Left colon (tissue), 2 donors: ENCODE results near the gene MON1B. TPM values are rescaled to one million over a fixed set of nuclear protein-coding genes. Genes with fewer than 3 reads are reported as not detected.
"Not testable (repeated sequence)": the region's sequence is repeated elsewhere in the genome, so short reads cannot be mapped to it uniquely, and the experiment has no call there.

Experiments
- ATAC-seq: fragments of 200-7000 bp; cut with Tn5 transposase; one replicate; pipeline ENCODE4 v1.9.1; 2020; ENCODE audit warnings: mild to moderate bottlenecking, moderate library complexity
- DNase-seq, 2 donors: peaks; one replicate each; pipeline ENCODE4 v3.0.0-alpha.2; 2020
- intact Hi-C, 2 donors: fragments of 100-400 bp; cut with DNase I in 1 of 2; cut with micrococcal nuclease in 1 of 2; formaldehyde crosslinking; loops; one replicate each; pipeline versions ENCODE4 v1.11.2 to v1.14.0; 2022; cut with DNase I, micrococcal nuclease
- total RNA-seq, 2 donors: library from RNA; stranded (reverse); fragmentation: NEBNext Ultra II Directional; extraction: Animal tissue kit (Norgen Biotek cat#: 25700); gene quantifications; one replicate each; pipeline ENCODE4 v1.2.1, GENCODE V29; 2021
- donor health status: DM: no; HTN: no; CAD: no.
- donor health status: DM: yes; HTN: yes; CAD: no.

The MON1B gene
- total RNA-seq, 2 donors from 2014 or later: 71.6 to 82.3 TPM

DNA sequence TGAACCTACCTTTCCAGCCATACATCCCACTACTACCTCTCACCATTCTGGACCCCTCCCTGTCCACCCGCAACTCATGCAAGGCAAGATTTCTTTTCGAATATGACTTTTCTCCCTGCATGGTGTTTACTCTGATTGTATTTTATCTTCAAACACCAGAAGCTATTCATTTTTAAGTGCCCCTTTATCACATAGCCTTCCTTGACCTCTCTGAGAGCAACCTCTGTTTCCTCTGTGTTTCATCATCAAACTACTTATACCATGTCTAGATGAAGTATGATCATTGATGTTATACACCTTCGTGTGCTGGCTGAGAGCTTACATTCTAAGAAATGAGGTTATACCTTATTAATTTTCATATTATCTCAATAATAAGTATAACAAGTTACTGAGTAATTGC is 40.1 kb downstream of the MON1B start:
- intact Hi-C loops: no loop called here
- no peak for ATAC-seq
- no peak for DNase-seq

DNA sequence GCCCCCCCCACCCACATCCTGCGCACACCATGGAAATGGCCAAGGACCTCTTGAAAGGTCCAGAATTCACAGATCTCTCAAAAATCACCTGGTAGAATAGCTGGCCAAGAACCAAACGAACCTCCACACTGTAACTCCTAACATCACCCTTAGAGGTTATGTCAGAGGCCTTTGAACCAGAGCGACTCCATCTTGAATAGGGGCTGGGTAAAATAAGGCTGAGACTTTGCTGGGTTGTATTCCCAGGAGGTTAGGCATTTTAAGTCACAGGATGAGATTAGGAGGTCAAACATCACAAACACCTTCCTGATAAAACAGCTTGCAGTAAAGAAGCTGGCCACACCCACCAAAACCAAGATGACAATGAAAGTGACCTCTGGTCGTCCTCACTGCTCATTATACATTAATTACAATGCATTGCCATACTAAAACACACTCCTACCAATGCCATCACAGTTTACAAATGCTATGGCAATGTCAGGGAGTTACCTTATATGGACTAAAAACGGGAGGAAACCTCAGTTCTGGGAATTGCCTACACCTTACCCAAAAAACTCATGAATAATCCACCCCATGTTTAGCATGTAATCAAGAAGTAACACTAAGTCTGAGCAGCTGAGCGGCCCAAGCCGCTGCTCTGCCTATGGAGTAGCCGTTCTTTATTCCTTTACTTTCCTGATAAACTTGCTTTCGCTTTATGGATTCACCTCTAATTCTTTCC is 43.0 kb downstream of the MON1B start:
- DNase-seq: no peak
- intact Hi-C loops: no loop called here
- ATAC-seq: no peak

DNA sequence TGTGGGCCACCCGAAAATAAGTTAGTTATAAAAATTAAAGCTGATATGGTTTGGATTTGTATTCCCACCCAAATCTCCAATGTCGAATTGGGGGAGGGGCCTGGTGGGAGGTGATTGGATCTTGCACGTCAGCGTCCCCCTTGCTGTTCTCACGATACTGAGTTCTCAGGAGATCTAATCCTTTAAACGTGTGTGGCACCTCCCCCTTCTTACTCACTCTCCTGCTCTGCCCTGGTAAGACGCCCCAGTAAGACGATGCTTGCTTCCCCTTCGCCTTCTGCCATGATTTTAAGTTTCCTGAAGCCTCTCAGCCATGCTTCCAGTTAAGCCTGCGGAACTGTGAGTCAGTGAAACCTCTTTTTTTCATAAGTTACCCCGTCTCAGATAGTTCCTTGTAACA is 43.6 kb downstream of the MON1B start:
- intact Hi-C loops: no loop called here
- no peak for ATAC-seq
- DNase-seq: no peak

DNA sequence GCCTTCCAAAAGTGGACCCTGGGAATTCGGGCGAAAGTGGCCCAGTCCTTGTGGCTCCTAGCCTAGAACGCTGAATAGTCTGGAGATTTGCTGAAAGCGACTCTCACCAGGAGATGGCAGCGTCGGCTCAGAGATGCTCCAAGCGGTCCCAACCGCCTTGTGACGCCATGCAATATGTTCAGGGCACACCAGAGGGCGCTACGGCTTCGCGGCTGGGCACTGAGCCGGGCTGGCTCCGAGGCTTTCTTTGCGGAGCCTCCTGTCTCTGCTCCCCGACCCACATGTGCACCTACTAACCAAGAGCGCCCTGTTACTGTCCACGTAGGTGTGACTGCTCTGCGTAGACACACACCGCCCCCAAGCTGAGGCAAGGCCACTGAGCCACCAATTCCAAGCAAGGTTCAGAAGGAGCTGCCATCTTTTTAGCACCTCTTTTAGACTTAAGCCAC is 45.1 kb downstream of the MON1B start:
- DNase-seq: peak; percentile 72 to 91
- peak; percentile 100 for ATAC-seq
- intact Hi-C loops: loop anchor here in 1 of 2 donors (2.0 kb wide), 1 partner anchor 347 kb away; no protein-coding TSS in a partner anchor

DNA sequence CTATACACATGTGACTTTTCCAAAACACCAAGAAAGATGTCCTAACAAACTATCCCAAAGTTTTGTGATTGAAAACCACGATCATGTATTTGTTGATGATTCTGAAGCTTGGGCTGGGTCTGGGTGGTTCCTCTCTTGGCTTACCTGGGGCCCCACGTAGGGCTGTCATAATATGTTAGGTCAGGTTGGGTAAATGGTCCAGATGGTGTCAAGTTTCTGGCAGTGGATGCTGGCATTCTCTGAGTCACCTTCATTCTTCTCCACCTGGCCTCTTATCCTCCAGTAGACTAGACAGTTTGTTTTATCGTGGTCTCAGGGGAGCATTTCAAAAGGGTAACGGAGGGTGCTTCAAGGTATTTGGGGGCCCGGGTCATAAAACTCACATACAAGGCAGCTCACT is 47.6 kb downstream of the MON1B start:
- DNase-seq (no peak), ATAC-seq (no peak)
- intact Hi-C loops: no loop called here

DNA sequence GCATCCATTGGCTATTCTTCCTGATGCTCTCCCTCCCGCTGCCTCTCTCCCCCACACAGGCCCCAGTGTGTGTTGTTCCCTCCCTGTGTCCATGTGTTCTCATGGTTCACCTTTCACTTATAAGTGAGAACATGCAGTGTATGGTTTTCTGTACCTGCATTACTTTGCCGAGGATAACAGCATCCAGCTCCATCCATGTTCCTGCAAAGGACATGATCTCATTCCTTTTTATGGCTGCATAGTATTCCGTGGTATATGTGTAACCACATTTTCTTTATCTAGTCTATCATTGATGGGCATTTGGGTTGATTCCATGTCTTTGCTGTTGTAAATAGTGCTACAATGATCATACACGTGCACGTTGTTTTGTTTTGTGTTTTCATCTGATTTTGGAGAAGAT is 51.5 kb downstream of the MON1B start:
- DNase-seq, intact Hi-C loops, ATAC-seq: not testable (repeated sequence)

DNA sequence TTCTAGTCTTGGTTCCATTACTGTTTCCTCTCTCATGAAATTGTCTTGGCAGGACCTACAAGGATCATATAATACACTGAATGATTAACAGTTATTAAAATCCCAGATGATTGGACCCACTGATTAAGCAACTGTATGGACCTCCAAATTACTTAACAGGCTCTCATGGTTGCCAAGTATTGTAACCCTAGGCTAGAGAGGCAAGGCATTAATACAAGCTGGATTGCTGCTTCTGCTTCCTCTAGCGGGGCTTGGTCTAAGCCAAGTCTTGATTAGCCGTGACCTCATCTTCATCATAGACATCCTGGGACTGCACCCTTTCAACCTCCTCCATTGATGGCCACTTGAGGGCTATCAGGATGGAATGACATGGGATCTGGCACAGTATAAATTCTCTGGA is 55.2 kb downstream of the MON1B start:
- no peak for ATAC-seq

DNA sequence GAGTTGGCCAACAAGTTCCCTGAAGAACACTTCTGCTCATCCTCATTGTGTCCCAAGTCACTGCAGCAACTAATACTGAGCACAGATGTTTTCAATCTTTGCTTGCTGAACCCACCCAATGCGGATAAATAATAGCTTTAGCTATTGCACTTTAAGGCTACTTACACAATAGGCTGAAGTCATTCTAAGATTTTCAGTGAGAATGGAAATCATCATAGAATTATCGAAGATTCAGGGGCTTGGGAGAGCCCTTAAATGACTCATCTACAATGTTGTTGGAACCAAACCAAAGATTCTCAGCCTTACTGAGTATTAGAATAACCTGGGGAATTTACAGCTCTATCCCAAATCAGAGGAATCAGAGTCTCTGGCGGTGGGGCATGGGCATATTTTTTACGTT is 59.4 kb downstream of the MON1B start:
- DNase-seq (no peak), ATAC-seq (no peak)
- intact Hi-C loops: no loop called here

More for the DNA sequence above, 55.2 kb downstream of the MON1B start:
- DNase-seq: no peak
- intact Hi-C loops: no loop called here

Other genes starting within 250 kb of the MON1B start
- 1 to 10 TPM; 4.7 to 7.4 TPM for gene SYCE1L, start 8.2 kb downstream of the MON1B start, total RNA-seq
- under 1 TPM in 1 of 2 donors, not detected in 1; 0.34 TPM for gene ADAMTS18, start 243.8 kb downstream of the MON1B start, total RNA-seq